PC-3 (cell line): Measurements from ENCODE around the gene RETREG1. TPM values are rescaled to one million over a fixed set of nuclear protein-coding genes. Genes with fewer than 3 reads are reported as not detected.

Experiments used
- ATAC-seq: fragments of 200-7000 bp; cut with Tn5 transposase; 2 replicates; pipeline ENCODE4 v1.9.1; 2020; ENCODE audit warnings: mild to moderate bottlenecking, moderate library complexity
- BruUV-seq: library from RNA; stranded (reverse); fragments of 400-500 nt; replicated peaks from 2 replicates; lab custom pipeline; 2021; lab: Mats Ljungman, UMichigan
- CTCF ChIA-PET: fragments of 300-600 bp; sonication (Branson Sonifier 250); formaldehyde crosslinking; loops from one replicate; lab custom pipeline; 2022; ENCODE audit warnings: antibody characterized with exemption; lab: Charles Lee
- POLR2A ChIA-PET: fragments of 300-600 bp; sonication (Branson Sonifier 250); formaldehyde crosslinking; loops from one replicate; lab custom pipeline; 2022; ENCODE audit warnings: antibody characterized with exemption; ENCODE audit not compliant: unreplicated experiment; lab: Charles Lee
- DNase-seq: peaks from one replicate; pipeline ENCODE4 v3.0.0-alpha.2; 2015
- H2AFZ ChIP-seq: fragments of 300-600 bp; sonication (generic); 2 replicates; pipeline ENCODE4 v1.6.0; 2016; ENCODE audit warnings: antibody characterized with exemption, low read length
- H3F3A ChIP-seq: fragments of 300-600 bp; sonication (generic); one replicate; pipeline ENCODE4 v1.6.0; 2017; ENCODE audit warnings: antibody characterized with exemption, low read length, control low read depth, mild to moderate bottlenecking; ENCODE audit not compliant: unreplicated experiment
- H3K27ac ChIP-seq: fragments of 300-600 bp; sonication (generic); 2 replicates; pipeline ENCODE4 v1.5.1; 2016; ENCODE audit warnings: mild to moderate bottlenecking, low read length
- H3K27me3 ChIP-seq: fragments of 300-600 bp; sonication (generic); 2 replicates; pipeline ENCODE4 v1.6.1; 2016; ENCODE audit warnings: low read length, mixed read lengths
- H3K36me3 ChIP-seq: fragments of 300-600 bp; sonication (generic); 2 replicates; pipeline ENCODE4 v1.6.1; 2016; ENCODE audit warnings: low read depth, mixed run types, low read length, mixed read lengths
- H3K4me1 ChIP-seq: fragments of 300-600 bp; sonication (generic); 2 replicates; pipeline ENCODE4 v1.5.1; 2016; ENCODE audit warnings: low read length; ENCODE audit not compliant: insufficient read depth
- H3K4me2 ChIP-seq: fragments of 300-600 bp; sonication (generic); 2 replicates; pipeline ENCODE4 v1.6.0; 2016; ENCODE audit warnings: low read length
- H3K4me3 ChIP-seq: fragments of 300-600 bp; sonication (generic); 2 replicates; pipeline ENCODE4 v1.5.1; 2016; ENCODE audit warnings: mild to moderate bottlenecking, low read length, mixed read lengths
- H3K79me2 ChIP-seq: fragments of 300-600 bp; sonication (generic); 2 replicates; pipeline ENCODE4 v1.6.1; 2017; ENCODE audit warnings: low read length, mixed read lengths
- H3K9ac ChIP-seq: fragments of 300-600 bp; sonication (generic); 2 replicates; pipeline ENCODE4 v1.6.0; 2016; ENCODE audit warnings: mild to moderate bottlenecking, low read length
- H3K9me2 ChIP-seq: fragments of 300-600 bp; sonication (generic); replicated peaks from 2 replicates; pipeline ENCODE4 v1.6.1; 2016; ENCODE audit warnings: mixed run types, low read length, mixed read lengths
- H3K9me3 ChIP-seq: fragments of 300-600 bp; sonication (generic); 2 replicates; pipeline ENCODE4 v1.6.1; 2016; ENCODE audit warnings: low read length, mixed read lengths
- H4K20me1 ChIP-seq: fragments of 300-600 bp; sonication (generic); 2 replicates; pipeline ENCODE4 v1.6.1; 2016; ENCODE audit warnings: low read length, mixed read lengths
- EZH2 ChIP-seq: fragments of 300-600 bp; sonication (generic); IDR thresholded peaks from one replicate; pipeline ENCODE4 v1.6.1; 2017; ENCODE audit warnings: antibody characterized with exemption, mild to moderate bottlenecking, low read length; ENCODE audit not compliant: unreplicated experiment
- EZH2phosphoT487 ChIP-seq: fragments of 300-600 bp; sonication (generic); IDR thresholded peaks from 2 replicates; pipeline ENCODE4 v1.6.1; 2018; ENCODE audit warnings: mild to moderate bottlenecking, antibody characterized with exemption, low read length, borderline replicate concordance
- intact Hi-C: fragments of 100-400 bp; cut with micrococcal nuclease; formaldehyde crosslinking; loops from 2 replicates; pipeline ENCODE4 v1.9.0; 2023
- total RNA-seq: library from RNA; depleted of rRNA; stranded (reverse); fragments of >200 nt; gene quantifications from 2 replicates; pipeline ENCODE4 v1.2.3, GENCODE V29; 2014
- TF ChIP-seq, protein P1 (sequence below): fragments of 300-600 bp; sonication (generic); conservative IDR thresholded peaks from 2 replicates; pipeline ENCODE4 v1.5.1; 2017; ENCODE audit warnings: antibody characterized with exemption, low read depth, mild to moderate bottlenecking, low read length

Gene RETREG1
- total RNA-seq, 1 experiment from 2014 or later, result 1.7 TPM

DNA sequence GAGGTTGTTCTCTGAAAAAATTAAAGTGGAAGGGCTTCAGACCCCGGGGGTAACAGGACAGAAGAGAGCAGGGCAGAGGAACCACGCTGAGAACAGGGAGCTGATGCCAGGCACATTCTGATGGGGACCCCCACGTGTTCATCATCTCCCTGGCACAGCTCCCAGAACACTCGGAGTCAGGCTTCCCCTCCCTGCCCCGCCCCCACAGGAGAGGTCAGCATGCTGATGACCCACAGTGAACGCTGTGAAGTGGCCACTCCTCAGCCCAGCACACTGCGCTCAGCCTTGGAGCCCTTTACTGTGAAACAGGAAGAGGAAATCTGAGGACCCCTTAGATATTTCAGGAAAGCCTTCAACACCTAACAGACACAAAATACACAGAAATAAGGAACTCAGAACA lies 16.4 kb downstream of the RETREG1 start:
- no peaks in the 10 kb centered on the region for H3K4me1 ChIP-seq
- TF ChIP-seq EZH2phosphoT487, result no peak
- TF ChIP-seq EZH2, result no peak
- TF ChIP-seq, protein P1, sequence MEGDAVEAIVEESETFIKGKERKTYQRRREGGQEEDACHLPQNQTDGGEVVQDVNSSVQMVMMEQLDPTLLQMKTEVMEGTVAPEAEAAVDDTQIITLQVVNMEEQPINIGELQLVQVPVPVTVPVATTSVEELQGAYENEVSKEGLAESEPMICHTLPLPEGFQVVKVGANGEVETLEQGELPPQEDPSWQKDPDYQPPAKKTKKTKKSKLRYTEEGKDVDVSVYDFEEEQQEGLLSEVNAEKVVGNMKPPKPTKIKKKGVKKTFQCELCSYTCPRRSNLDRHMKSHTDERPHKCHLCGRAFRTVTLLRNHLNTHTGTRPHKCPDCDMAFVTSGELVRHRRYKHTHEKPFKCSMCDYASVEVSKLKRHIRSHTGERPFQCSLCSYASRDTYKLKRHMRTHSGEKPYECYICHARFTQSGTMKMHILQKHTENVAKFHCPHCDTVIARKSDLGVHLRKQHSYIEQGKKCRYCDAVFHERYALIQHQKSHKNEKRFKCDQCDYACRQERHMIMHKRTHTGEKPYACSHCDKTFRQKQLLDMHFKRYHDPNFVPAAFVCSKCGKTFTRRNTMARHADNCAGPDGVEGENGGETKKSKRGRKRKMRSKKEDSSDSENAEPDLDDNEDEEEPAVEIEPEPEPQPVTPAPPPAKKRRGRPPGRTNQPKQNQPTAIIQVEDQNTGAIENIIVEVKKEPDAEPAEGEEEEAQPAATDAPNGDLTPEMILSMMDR, result no peak
- no peak overlapping the region for H3K9ac ChIP-seq
- no peaks in the 10 kb centered on the region for H3K36me3 ChIP-seq
- no peak overlapping the region for H3K4me2 ChIP-seq
- intact Hi-C loops, result no loop called here
- H3F3A ChIP-seq, result no peaks in the 10 kb centered on the region
- H3K9me2 ChIP-seq, result no peaks in the 10 kb centered on the region
- H3K4me3 ChIP-seq, result no peak overlapping the region
- no peak overlapping the region for H3K27ac ChIP-seq
- H2AFZ ChIP-seq, result no peak overlapping the region
- H3K27me3 ChIP-seq, result no peaks in the 10 kb centered on the region
- no peaks in the 10 kb centered on the region for H3K79me2 ChIP-seq
- H3K9me3 ChIP-seq, result no peaks in the 10 kb centered on the region
- ATAC-seq (no peak), DNase-seq (no peak)
- H4K20me1 ChIP-seq, result no peaks in the 10 kb centered on the region
- no TSS peak for BruUV-seq
- ChIA-PET POLR2A (no interaction called here), CTCF (no interaction called here)

DNA sequence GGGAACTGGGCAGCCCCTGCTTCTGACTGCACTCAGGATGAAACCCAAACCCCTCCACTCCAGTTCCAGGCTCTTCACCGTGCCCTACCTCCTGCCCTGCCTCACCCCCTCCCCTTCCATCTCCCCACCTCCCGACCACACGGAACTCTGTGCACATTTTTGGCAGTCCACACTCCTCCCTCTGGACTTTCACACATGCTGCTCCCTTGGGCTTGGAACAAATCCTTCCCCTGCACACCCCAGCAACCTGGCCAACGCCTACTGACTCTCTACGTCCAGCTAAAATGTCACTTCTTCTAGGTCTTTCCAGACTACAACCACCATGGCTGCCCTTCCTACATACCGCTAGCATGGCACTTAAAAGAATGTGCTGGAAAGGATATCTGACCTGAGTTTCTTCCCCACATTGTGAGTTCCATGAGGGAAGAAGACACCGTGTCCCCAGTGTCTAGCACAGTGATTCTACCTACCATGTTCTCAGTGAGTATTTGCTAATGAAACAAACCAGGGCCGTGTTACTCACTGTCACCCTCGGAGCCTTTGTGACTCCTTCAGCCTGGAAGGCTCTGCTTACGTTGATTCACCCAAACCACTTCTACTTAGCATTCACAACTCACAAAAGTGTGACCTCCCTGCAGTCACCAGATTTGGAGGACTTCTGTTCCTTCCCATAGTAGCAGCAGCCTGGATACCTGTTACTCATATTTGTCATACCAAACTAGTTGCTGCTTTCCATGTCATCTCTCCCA lies 18.7 kb downstream of the RETREG1 start:
- ATAC-seq (no peak), DNase-seq (no peak)
- no peaks in the 10 kb centered on the region for H3K9me3 ChIP-seq
- ChIA-PET CTCF (no interaction called here), POLR2A (no interaction called here)
- no peaks in the 10 kb centered on the region for H3K79me2 ChIP-seq
- no peaks in the 10 kb centered on the region for H3K9me2 ChIP-seq
- TF ChIP-seq EZH2 (no peak), EZH2phosphoT487 (no peak)
- TF ChIP-seq, protein P1, result no peak
- intact Hi-C loops, result no loop called here
- H3K27me3 ChIP-seq, result no peaks in the 10 kb centered on the region
- H3K4me3 ChIP-seq, result no peak overlapping the region
- no peak overlapping the region for H3K4me2 ChIP-seq
- H3K27ac ChIP-seq, result no peak overlapping the region
- H3K9ac ChIP-seq, result no peak overlapping the region
- H2AFZ ChIP-seq, result no peak overlapping the region
- H3K4me1 ChIP-seq, result no peaks in the 10 kb centered on the region
- H4K20me1 ChIP-seq, result no peaks in the 10 kb centered on the region
- no peaks in the 10 kb centered on the region for H3K36me3 ChIP-seq
- no TSS peak for BruUV-seq
- H3F3A ChIP-seq, result no peaks in the 10 kb centered on the region

DNA sequence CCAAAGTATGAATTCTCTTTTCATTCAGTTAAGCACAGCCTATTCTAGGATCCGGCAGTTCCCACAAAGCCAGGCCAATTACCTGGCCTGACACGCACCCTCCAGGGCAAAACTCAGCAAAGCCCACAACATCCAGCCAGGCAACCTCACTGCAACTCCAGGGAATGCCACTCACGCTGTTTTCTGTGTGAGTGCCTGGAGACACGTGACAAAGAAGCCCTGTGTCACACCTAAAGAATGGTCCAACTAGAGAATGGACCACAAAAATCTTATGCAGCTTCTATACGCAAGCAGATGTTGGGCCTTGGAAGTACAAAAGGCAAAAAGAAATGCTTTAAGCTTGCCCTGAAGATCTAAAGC lies 20.2 kb downstream of the RETREG1 start:
- ATAC-seq, result no peak

More for the DNA sequence above, 20.2 kb downstream of the RETREG1 start:
- H3K79me2 ChIP-seq, result no peaks in the 10 kb centered on the region
- no peak overlapping the region for H3K4me2 ChIP-seq
- no peaks in the 10 kb centered on the region for H3K4me1 ChIP-seq
- no peak for TF ChIP-seq EZH2
- TF ChIP-seq, protein P1, result no peak
- TF ChIP-seq EZH2phosphoT487, result no peak
- intact Hi-C loops, result no loop called here
- no peak overlapping the region for H3K27ac ChIP-seq
- H3F3A ChIP-seq, result no peaks in the 10 kb centered on the region
- POLR2A ChIA-PET, result no interaction called here
- no peaks in the 10 kb centered on the region for H3K27me3 ChIP-seq
- H3K9me3 ChIP-seq, result no peaks in the 10 kb centered on the region
- no peak for DNase-seq
- no peaks in the 10 kb centered on the region for H4K20me1 ChIP-seq
- H3K4me3 ChIP-seq, result no peak overlapping the region
- CTCF ChIA-PET, result no interaction called here
- H3K36me3 ChIP-seq, result no peaks in the 10 kb centered on the region
- no TSS peak for BruUV-seq
- no peak overlapping the region for H3K9ac ChIP-seq
- no peaks in the 10 kb centered on the region for H3K9me2 ChIP-seq
- no peak overlapping the region for H2AFZ ChIP-seq
